ENCODE measurements around the gene PTAFR.

- no peak for TF ChIP-seq CTCF (IDR thresholded peaks at IDR 0.05)
- no peak for TF ChIP-seq POLR2A (IDR thresholded peaks at IDR 0.05)
These were observed 14.6 kb upstream of the PTAFR start for GRCh38 chr1:28190996-28191645.

All from body of pancreas (tissue), 4 donors.